ENCODE data around the gene NEK10.

- TF ChIP-seq CTCF (IDR thresholded peaks at IDR 0.05) = no peak
- no peak for TF ChIP-seq EZH2 (IDR thresholded peaks at IDR 0.05; ENCODE audit: borderline replicate concordance, insufficient read depth, low read depth, low read length, poor library complexity, severe bottlenecking)
Measured at GRCh38 chr3:27194861-27195483, 174.2 kb downstream of the NEK10 start.

All from B cell (primary cell).